ENCODE data around the gene SGPP2.

- no peak for TF ChIP-seq CTCF (conservative IDR thresholded peaks at IDR 0.05; ENCODE audit: low read length)
- TF ChIP-seq EZH2phosphoT487 (IDR thresholded peaks at IDR 0.05; ENCODE audit: borderline replicate concordance, low read depth, low read length): no peak
Measured at GRCh38 chr2:222561151-222561550, 136.8 kb downstream of the SGPP2 start.
